H1 (cell line): ENCODE measurements around the gene NMU. TPM values are rescaled to one million over a fixed set of nuclear protein-coding genes. Genes with fewer than 3 reads are reported as not detected.

Experiments used
- CTCF ChIA-PET: fragments of 300-600 bp; sonication (Branson Sonifier 250); formaldehyde crosslinking; loops from one replicate; lab custom pipeline; 2021; ENCODE audit not compliant: partially characterized antibody; lab: Charles Lee
- POLR2A ChIA-PET: fragments of 300-600 bp; sonication (Branson Sonifier 250); formaldehyde crosslinking; loops from one replicate; lab custom pipeline; 2021; ENCODE audit warnings: inconsistent platforms; ENCODE audit not compliant: partially characterized antibody; lab: Charles Lee
- DNase-seq, 2 experiments: peaks; one replicate each; pipeline versions ENCODE4 v3.0.0 to v3.0.0-alpha.2; 2010 to 2022; ENCODE audit warnings: low spot score in 2 of 2, low read depth in 1 of 2, mixed read lengths in 1 of 2
- FAIRE-seq: peaks from 2 replicates; lab custom pipeline; 2011; peaks lifted over from hg19 to GRCh38; lab: Jason Lieb, UNC
- H2AFZ ChIP-seq: 2 replicates; pipeline ENCODE4 v1.8.1; 2012; ENCODE audit warnings: low read length, inconsistent platforms
- H2AK5ac ChIP-seq: 2 replicates; pipeline ENCODE4 v1.6.1; 2013; ENCODE audit warnings: low read depth, low read length
- H2BK120ac ChIP-seq: replicated peaks from 2 replicates; pipeline ENCODE3; 2013; ENCODE audit warnings: low read depth, low read length, inconsistent platforms
- H2BK12ac ChIP-seq: 2 replicates; pipeline ENCODE4 v1.6.1; 2013; ENCODE audit warnings: low read depth, low read length
- H2BK15ac ChIP-seq: 2 replicates; pipeline ENCODE4 v1.6.1; 2013; ENCODE audit warnings: low read length
- H2BK20ac ChIP-seq: 2 replicates; pipeline ENCODE4 v1.6.1; 2013; ENCODE audit warnings: low read length
- H2BK5ac ChIP-seq: 2 replicates; pipeline ENCODE4 v1.6.1; 2013; ENCODE audit warnings: low read depth, low read length
- H3K14ac ChIP-seq: 2 replicates; pipeline ENCODE4 v1.6.1; 2013; ENCODE audit warnings: inconsistent platforms; ENCODE audit not compliant: insufficient read length
- H3K18ac ChIP-seq: 2 replicates; pipeline ENCODE4 v1.6.1; 2013; ENCODE audit warnings: low read length; ENCODE audit errors: extremely low read depth
- H3K23ac ChIP-seq: 2 replicates; pipeline ENCODE4 v1.6.1; 2013; ENCODE audit warnings: inconsistent platforms; ENCODE audit not compliant: insufficient read length
- H3K23me2 ChIP-seq: 2 replicates; pipeline ENCODE4 v1.6.1; 2013; ENCODE audit warnings: low read depth, low read length
- H3K27ac ChIP-seq: 2 replicates; pipeline ENCODE4 v1.6.1; 2011; ENCODE audit warnings: low read depth, low read length, inconsistent platforms
- H3K27me3 ChIP-seq, 4 experiments: replicated peaks in 1 of 4; 1 replicate in 1 of 4; 2 replicates in 3 of 4; pipeline versions ENCODE4 v1.6.1 to v1.8.1; 2011 to 2013; ENCODE audit warnings: low read length in 3 of 4, mild to moderate bottlenecking in 3 of 4, inconsistent platforms in 2 of 4, mixed read lengths in 2 of 4, moderate library complexity in 1 of 4; ENCODE audit not compliant: control insufficient read depth in 3 of 4, insufficient read depth in 3 of 4; ENCODE audit errors: extremely low read depth in 1 of 4
- H3K36me3 ChIP-seq, 4 experiments: 2 replicates each; pipeline versions ENCODE4 v1.6.1 to v1.8.1; 2011 to 2013; ENCODE audit warnings: mild to moderate bottlenecking in 4 of 4, low read length in 3 of 4, moderate library complexity in 2 of 4, control low read depth in 1 of 4, inconsistent platforms in 1 of 4; ENCODE audit not compliant: insufficient read depth in 4 of 4, control insufficient read depth in 2 of 4
- H3K4ac ChIP-seq: replicated peaks from 2 replicates; pipeline ENCODE3; 2013; ENCODE audit warnings: low read length, low read depth, mixed read lengths, inconsistent platforms; ENCODE audit not compliant: insufficient read length
- H3K4me1 ChIP-seq, 4 experiments: replicated peaks in 1 of 4; 1 replicate in 1 of 4; 2 replicates in 3 of 4; pipeline versions ENCODE4 v1.6.1 to v1.8.1; 2011 to 2013; ENCODE audit warnings: low read length in 3 of 4, inconsistent platforms in 2 of 4, mixed read lengths in 1 of 4; ENCODE audit not compliant: insufficient read depth in 4 of 4, control insufficient read depth in 3 of 4
- H3K4me2 ChIP-seq, 2 experiments: 2 replicates each; pipeline versions ENCODE4 v1.6.1 to v1.8.1; 2011 to 2013; ENCODE audit warnings: low read depth in 2 of 2, low read length in 2 of 2, control low read depth in 1 of 2, inconsistent platforms in 1 of 2, mild to moderate bottlenecking in 1 of 2; ENCODE audit not compliant: insufficient read depth in 1 of 2
- H3K4me3 ChIP-seq, 4 experiments: fragments of 200-600, 300-600 bp in 1 of 4; sonication (generic), shearing (Covaris generic), sonication (Bioruptor Twin) in 1 of 4; 2 replicates each; pipeline versions ENCODE4 v1.5.1 to v1.8.1; 2011 to 2016; ENCODE audit warnings: low read length in 4 of 4, low read depth in 3 of 4, control low read depth in 2 of 4, inconsistent platforms in 2 of 4, mild to moderate bottlenecking in 2 of 4, mixed read lengths in 1 of 4, moderate library complexity in 1 of 4; ENCODE audit not compliant: insufficient read depth in 2 of 4; ENCODE audit errors: extremely low read depth in 1 of 4
- H3K56ac ChIP-seq: replicated peaks from 2 replicates; pipeline ENCODE3; 2013; ENCODE audit warnings: low read depth, mild to moderate bottlenecking, mixed read lengths, low read length, inconsistent platforms; ENCODE audit not compliant: insufficient read length
- H3K79me1 ChIP-seq: 2 replicates; pipeline ENCODE4 v1.6.1; 2013; ENCODE audit warnings: low read depth, low read length, control low read depth
- H3K79me2 ChIP-seq, 2 experiments: 2 replicates each; pipeline versions ENCODE4 v1.6.1 to v1.8.1; 2012 to 2013; ENCODE audit warnings: low read length in 2 of 2, mild to moderate bottlenecking in 2 of 2, inconsistent platforms in 1 of 2; ENCODE audit not compliant: insufficient read depth in 2 of 2, control insufficient read depth in 1 of 2
- H3K9ac ChIP-seq, 4 experiments: replicated peaks in 1 of 4; 1 replicate in 1 of 4; 2 replicates in 3 of 4; pipeline versions ENCODE4 v1.6.1 to v1.8.1; 2011 to 2013; ENCODE audit warnings: low read depth in 3 of 4, low read length in 3 of 4, control low read depth in 2 of 4, mild to moderate bottlenecking in 2 of 4, moderate library complexity in 2 of 4, inconsistent platforms in 1 of 4; ENCODE audit errors: extremely low read depth in 1 of 4
- H3K9me3 ChIP-seq, 2 experiments: 2 replicates each; pipeline versions ENCODE4 v1.6.1 to v1.8.1; 2012 to 2013; ENCODE audit warnings: mild to moderate bottlenecking in 2 of 2, moderate library complexity in 2 of 2, control low read depth in 1 of 2, inconsistent platforms in 1 of 2, low read depth in 1 of 2, low read length in 1 of 2, mixed read lengths in 1 of 2; ENCODE audit not compliant: insufficient read depth in 2 of 2
- H4K20me1 ChIP-seq, 2 experiments: replicated peaks in 1 of 2; 2 replicates each; pipeline versions ENCODE3 to v1.8.1; 2011 to 2013; ENCODE audit warnings: inconsistent platforms in 2 of 2, low read length in 2 of 2, mild to moderate bottlenecking in 1 of 2; ENCODE audit not compliant: insufficient read depth in 2 of 2, control insufficient read depth in 1 of 2
- H4K5ac ChIP-seq: 2 replicates; pipeline ENCODE4 v1.6.1; 2013; ENCODE audit warnings: low read length, low read depth, mixed read lengths, inconsistent platforms; ENCODE audit not compliant: insufficient read length
- H4K8ac ChIP-seq: 2 replicates; pipeline ENCODE4 v1.8.0; 2013; ENCODE audit warnings: mild to moderate bottlenecking, moderate library complexity, low read length, inconsistent platforms; ENCODE audit not compliant: insufficient read depth; ENCODE audit errors: extremely low read depth
- H4K91ac ChIP-seq: replicated peaks from 2 replicates; pipeline ENCODE3; 2013; ENCODE audit warnings: low read length, mixed read lengths, inconsistent platforms; ENCODE audit not compliant: insufficient read length
- JUN ChIP-seq: IDR thresholded peaks from 2 replicates; pipeline ENCODE4 v1.6.1; 2011; ENCODE audit warnings: low read depth, mild to moderate bottlenecking, improper control_type of control experiment, low read length
- PHF8 ChIP-seq: fragments of 200-600 bp; sonication (generic); conservative IDR thresholded peaks from 2 replicates; pipeline ENCODE4 v1.7.1; 2012; ENCODE audit warnings: low read depth, mild to moderate bottlenecking, inconsistent platforms, low read length, moderate library complexity
- SP2 ChIP-seq: IDR thresholded peaks from 2 replicates; pipeline ENCODE4 v1.6.1; 2012; ENCODE audit warnings: mild to moderate bottlenecking, low read length, inconsistent platforms
- SP4 ChIP-seq: IDR thresholded peaks from 2 replicates; pipeline ENCODE4 v1.6.1; 2012; ENCODE audit warnings: low read length, inconsistent platforms
- WGBS, 2 experiments: shearing (Covaris generic) in 1 of 2; methylation state at CpG; one replicate each; pipeline versions ENCODE4 v1.1.6 to v1.1.7; 2013 to 2015; ENCODE audit warnings: low lambda C conversion rate in 2 of 2, mixed read lengths in 2 of 2, inconsistent platforms in 1 of 2, low coverage in 1 of 2, missing lambda C conversion rate in 1 of 2; ENCODE audit not compliant: insufficient replicate concordance in 2 of 2, insufficient coverage in 1 of 2, insufficient read length in 1 of 2; ENCODE audit errors: extremely low coverage in 1 of 2, missing lambda C conversion rate in 1 of 2; 5-methylcytosine and 5-hydroxymethylcytosine counted together
- polyA plus RNA-seq, 7 experiments: library from polyadenylated mRNA; depleted of rRNA in 3 of 7; stranded (reverse) in 5 of 7; unstranded in 2 of 7; fragments of >200 nt in 5 of 7; fragments of 200-250 nt in 2 of 7; gene quantifications; 1 replicate in 5 of 7; 2 replicates in 1 of 7; 4 replicates in 1 of 7; pipeline versions ENCODE4 v1.2.1 to v1.2.3, GENCODE V29; 2011 to 2013; ENCODE audit warnings: missing spikeins in 2 of 7, mixed read lengths in 2 of 7
- total RNA-seq: library from RNA; stranded (reverse); fragmentation: NEBNext Ultra II Directional; extraction: Animal tissue kit (Norgen Biotek cat#: 25700); gene quantifications from 2 replicates; pipeline ENCODE4 v1.2.1, GENCODE V29; 2021

Gene NMU
- total and polyA plus RNA-seq, 2 of the 8 experiments (the other 6 are each of a cell fraction or from before 2014, with no cell fraction given): 30.5 to 50.4 TPM

- Histone ChIP-seq H3K79me2 (no peaks in the 10 kb centered on the region), H3K36me3 (no peaks in the 10 kb centered on the region), H4K20me1 (no peaks in the 10 kb centered on the region), H3K9me3 (no peaks in the 10 kb centered on the region), H2BK15ac (no peak overlapping the region), H3K27me3 (no peaks in the 10 kb centered on the region), H2BK5ac (no peak overlapping the region), H4K91ac (no peak overlapping the region), H3K27ac (no peak overlapping the region), H3K23me2 (no peaks in the 10 kb centered on the region), H3K4me2 (no peak overlapping the region), H3K4me3 (no peak overlapping the region), H3K4me1 (peaks cover 0 to 2% (median 0%) of the 10 kb centered on the region in 4 experiments; a peak in 2 of 7 replicates), H2AFZ (no peak overlapping the region), H3K9ac (no peak overlapping the region), H4K5ac (no peak overlapping the region), H3K23ac (no peak overlapping the region), H4K8ac (no peak overlapping the region), H3K79me1 (no peaks in the 10 kb centered on the region), H2BK20ac (no peak overlapping the region), H3K4ac (no peak overlapping the region), H3K56ac (no peak overlapping the region), H2BK120ac (no peak overlapping the region), H2BK12ac (no peak overlapping the region), H3K14ac (no peak overlapping the region), H2AK5ac (no peak overlapping the region), H3K18ac (no peak overlapping the region)
- WGBS, 2 experiments: 95% methylated on average over 3 of the region's 3 CpGs; no CpG with 5 or more reads in 1 of the 2 experiments
- TF ChIP-seq SP2: no peak
- no peak for TF ChIP-seq JUN
- TF ChIP-seq SP4: no peak
- TF ChIP-seq PHF8: no peak
- CTCF ChIA-PET: no interaction called here
- no peak for FAIRE-seq
- no peak for DNase-seq
- POLR2A ChIA-PET: no interaction called here
Measured at GRCh38 chr4:55681430-55681829, 45.3 kb upstream of the NMU start.
